Measurements from ENCODE around the gene RBM28. TPM values are rescaled to one million over a fixed set of nuclear protein-coding genes. Genes with fewer than 3 reads are reported as not detected.
"Not testable (repeated sequence)": the region's sequence is repeated elsewhere in the genome, so short reads cannot be mapped to it uniquely, and the experiment has no call there.

Gene RBM28
- total RNA-seq, 1 donor from 2014 or later: 22.1 TPM

DNA sequence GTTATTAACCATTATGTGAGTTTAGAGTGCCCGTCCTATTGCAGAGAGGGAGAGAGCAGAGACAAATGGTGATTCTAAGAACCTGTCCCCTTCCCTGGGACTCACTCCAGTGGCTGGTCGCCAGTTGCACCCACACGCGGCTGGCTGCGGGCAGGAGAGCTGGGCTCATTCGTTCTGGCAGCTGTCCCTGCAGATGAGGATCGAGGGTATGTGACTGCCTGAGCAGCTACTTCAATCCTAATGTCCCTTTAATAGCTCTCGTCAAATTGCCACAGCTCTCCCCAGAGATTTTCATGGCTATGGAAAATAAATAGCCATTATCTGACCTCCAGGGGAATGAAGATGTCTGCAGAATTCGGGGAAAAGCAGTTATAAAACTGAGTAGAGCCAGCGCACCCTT, 41.6 kb downstream of the RBM28 start:
- DNase-seq (ENCODE audit: low read depth): no peak
- TF ChIP-seq, protein P1, sequence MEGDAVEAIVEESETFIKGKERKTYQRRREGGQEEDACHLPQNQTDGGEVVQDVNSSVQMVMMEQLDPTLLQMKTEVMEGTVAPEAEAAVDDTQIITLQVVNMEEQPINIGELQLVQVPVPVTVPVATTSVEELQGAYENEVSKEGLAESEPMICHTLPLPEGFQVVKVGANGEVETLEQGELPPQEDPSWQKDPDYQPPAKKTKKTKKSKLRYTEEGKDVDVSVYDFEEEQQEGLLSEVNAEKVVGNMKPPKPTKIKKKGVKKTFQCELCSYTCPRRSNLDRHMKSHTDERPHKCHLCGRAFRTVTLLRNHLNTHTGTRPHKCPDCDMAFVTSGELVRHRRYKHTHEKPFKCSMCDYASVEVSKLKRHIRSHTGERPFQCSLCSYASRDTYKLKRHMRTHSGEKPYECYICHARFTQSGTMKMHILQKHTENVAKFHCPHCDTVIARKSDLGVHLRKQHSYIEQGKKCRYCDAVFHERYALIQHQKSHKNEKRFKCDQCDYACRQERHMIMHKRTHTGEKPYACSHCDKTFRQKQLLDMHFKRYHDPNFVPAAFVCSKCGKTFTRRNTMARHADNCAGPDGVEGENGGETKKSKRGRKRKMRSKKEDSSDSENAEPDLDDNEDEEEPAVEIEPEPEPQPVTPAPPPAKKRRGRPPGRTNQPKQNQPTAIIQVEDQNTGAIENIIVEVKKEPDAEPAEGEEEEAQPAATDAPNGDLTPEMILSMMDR (conservative IDR thresholded peaks at IDR 0.05; ENCODE audit: low read depth, low read length): no peak
- H3K4me3 ChIP-seq (ENCODE audit: low read depth, low read length): no peak overlapping the region

DNA sequence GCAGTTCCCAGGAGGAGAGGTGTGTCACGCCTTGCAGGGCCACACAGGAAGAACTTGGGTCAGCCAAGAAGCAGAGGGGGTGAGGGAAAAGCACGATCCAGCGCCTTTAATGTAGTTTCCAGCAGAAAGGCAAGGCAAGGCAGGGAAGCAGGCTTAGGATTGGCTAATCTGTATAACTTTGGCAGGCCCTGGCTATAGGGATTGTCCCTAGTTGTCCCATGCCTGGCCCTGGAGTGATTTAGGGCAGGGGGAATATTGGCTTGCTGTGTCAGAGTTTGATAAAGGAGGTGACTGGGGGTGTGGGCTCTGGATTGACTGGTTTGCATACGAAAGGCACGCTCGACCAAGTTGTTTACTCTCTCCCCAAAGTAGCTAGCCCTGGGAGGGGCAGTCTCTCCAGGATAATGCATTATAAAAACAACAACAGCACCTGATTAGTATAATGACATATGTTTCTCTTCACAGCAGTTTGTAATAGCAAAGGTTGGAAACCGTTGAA, 44.5 kb downstream of the RBM28 start:
- no peak overlapping the region for H3K4me3 ChIP-seq (ENCODE audit: low read depth, low read length)
- TF ChIP-seq, protein P1 (conservative IDR thresholded peaks at IDR 0.05; ENCODE audit: low read depth, low read length): no peak
- no peak for DNase-seq (ENCODE audit: low read depth)

DNA sequence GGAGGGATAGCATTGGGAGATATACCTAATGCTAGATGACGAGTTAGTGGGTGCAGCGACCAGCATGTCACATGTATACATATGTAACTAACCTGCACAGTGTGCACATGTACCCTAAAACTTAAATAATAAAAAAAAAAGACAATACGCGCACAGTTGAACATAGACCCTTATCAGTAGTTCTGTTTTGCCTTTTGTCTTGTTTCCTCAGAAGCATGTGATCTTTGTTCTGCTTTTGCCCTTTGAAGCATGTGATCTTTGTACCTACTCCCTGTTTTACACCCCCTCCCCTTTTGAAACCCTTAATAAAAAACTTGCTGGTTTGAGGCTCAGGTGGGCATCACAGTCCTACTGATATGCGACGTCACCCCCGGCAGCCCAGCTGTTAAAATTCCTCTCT, 45.7 kb downstream of the RBM28 start:
- not testable (repeated sequence) for DNase-seq (ENCODE audit: low read depth); H3K4me3 ChIP-seq (ENCODE audit: low read depth, low read length)

DNA sequence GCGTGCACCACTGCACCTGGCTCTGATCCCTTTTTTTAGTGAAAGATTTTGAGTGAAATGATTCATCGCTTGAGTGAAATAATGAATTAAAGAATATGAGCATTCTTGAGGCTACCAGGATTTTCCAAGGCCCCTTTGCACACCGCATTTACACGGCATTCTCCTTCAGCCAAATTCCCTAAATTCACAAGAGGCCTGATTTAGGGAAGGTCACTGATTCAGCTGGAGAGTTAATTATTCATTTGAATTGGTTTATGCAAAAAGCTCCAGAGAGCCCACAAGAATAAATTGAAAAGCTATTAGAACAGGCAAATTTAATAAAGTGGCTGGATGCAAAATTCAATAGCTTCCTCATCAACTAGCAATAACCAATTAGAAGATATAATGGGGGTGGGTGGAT, 56.2 kb downstream of the RBM28 start:
- TF ChIP-seq, protein P1 (conservative IDR thresholded peaks at IDR 0.05; ENCODE audit: low read depth, low read length): no peak
- no peak for DNase-seq (ENCODE audit: low read depth)

DNA sequence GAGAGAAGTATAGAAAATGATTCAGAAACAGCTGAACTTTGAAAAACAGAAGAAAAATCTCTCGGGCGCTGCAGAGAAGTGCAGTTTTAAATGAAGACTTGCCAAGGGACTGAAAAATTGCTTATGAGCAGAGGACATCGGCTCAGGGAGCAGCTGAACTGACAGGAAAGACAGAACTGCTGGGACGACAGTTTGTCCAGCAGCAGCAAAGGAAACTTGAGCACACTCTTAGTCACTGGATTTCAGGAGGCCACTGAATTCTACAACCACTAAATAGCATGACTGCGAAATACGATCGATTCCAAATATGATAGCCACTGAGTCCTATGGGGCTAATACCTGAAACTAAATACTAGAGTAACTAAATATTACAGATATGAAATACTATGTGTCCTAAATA, 59.6 kb downstream of the RBM28 start:
- H3K4me3 ChIP-seq (ENCODE audit: low read depth, low read length): no peak overlapping the region
- TF ChIP-seq, protein P1 (conservative IDR thresholded peaks at IDR 0.05; ENCODE audit: low read depth, low read length): no peak
- no peak for DNase-seq (ENCODE audit: low read depth)

More for the DNA sequence above, 56.2 kb downstream of the RBM28 start:
- H3K4me3 ChIP-seq (ENCODE audit: low read depth, low read length): no peak overlapping the region

DNA sequence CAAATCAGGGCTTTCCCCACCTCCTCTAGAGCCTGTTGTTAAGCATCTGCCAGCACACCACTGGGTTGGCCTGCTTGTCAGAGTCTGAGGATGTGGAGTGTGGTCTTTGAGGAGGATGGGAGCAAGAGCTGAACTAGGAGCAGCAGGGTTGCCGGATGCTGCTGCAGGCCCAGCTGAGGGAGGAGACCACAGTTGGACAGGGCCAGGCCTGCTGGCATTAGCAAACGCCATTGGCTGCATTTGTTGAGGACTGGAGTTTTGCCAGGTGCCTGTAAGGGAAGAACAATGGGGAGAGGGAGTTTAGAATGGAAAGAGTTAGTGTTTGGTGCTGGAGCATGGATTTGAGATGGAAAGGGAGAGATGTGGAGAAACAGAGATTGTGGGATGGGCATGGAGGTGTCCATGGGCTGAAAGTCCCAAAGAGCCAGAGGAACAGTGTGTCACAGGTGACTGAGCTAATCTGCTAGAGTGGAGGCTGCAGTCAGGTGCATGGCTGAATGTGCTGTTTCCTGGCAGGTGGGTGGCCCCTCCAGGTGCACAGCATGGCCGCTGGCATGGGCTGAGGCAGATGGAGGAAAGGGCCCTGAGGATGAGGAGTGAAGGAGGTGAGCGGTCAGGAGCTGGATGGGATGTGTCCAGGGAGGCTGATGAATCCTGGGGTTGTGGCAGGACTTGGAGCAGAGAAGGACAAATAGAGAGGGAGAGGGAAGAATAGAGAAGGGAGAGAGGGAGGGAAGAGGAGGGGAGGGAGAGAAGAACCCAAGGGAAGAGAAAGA, 61.9 kb downstream of the RBM28 start:
- no peak for DNase-seq (ENCODE audit: low read depth)
- TF ChIP-seq, protein P1 (conservative IDR thresholded peaks at IDR 0.05; ENCODE audit: low read depth, low read length): no peak
- no peak overlapping the region for H3K4me3 ChIP-seq (ENCODE audit: low read depth, low read length)

DNA sequence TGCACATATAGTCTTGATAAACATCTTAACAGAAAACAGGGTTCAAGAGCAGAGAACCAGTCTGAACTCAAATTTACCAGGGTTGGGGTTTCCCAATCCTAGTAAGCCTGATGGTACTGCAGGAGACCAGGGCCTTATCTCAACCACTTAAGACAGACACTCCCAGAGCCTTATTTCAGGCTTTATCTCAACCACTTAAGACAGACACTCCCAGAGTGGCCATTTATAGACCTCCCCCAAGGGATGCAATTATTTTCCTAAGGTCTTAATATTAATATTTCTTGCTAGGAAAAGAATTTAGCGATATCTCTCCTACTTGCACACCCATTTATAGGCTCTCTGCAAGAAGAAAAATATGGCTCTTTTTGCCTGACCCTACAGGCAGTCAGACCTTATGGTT, 63.3 kb downstream of the RBM28 start:
- DNase-seq (ENCODE audit: low read depth); H3K4me3 ChIP-seq (ENCODE audit: low read depth, low read length): not testable (repeated sequence)

DNA sequence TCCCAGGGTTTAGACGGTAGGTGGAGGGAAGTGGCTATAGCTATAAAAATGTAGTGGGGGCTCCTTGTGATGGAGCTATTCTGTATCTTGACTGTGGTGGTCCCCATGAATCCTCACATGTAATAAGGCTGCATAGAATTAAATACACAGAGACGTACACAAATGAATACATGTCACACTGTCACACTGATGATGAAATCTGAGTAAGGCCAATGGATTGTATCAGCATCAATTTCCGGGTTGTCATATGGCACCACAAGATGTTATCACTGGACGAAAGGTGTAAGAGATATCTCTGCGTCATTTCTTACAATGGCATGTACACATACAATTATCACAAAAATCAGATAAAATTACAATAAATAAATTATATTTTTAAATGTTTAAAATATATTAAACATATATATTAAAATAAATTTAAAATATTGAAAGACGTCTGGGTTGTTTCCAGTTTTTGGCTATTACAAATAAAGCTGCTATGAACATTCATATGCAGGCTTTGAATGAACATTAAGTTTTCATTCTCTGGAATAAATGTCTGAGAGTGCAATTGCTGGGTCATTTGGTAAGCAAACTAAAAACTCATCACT, 64.5 kb downstream of the RBM28 start:
- H3K4me3 ChIP-seq (ENCODE audit: low read depth, low read length): no peak overlapping the region
- no peak for DNase-seq (ENCODE audit: low read depth)
- TF ChIP-seq, protein P1 (conservative IDR thresholded peaks at IDR 0.05; ENCODE audit: low read depth, low read length): no peak

Measured in epithelial cell of proximal tubule (primary cell).